Occipital lobe (tissue), 2 donors: ENCODE results near the gene MACROD1. TPM values are rescaled to one million over a fixed set of nuclear protein-coding genes. Genes with fewer than 3 reads are reported as not detected.

ENCODE experiments used
- DNase-seq: peaks from one replicate; lab custom pipeline; 2025; lab: John Stamatoyannopoulos, UW
- total RNA-seq: library from RNA; depleted of rRNA; stranded (reverse); fragments of >200 nt; gene quantifications from one replicate; pipeline ENCODE4 v1.2.3, GENCODE V29; 2014

Gene MACROD1
- total RNA-seq, 1 donor from 2014 or later, result 16.2 TPM

DNA sequence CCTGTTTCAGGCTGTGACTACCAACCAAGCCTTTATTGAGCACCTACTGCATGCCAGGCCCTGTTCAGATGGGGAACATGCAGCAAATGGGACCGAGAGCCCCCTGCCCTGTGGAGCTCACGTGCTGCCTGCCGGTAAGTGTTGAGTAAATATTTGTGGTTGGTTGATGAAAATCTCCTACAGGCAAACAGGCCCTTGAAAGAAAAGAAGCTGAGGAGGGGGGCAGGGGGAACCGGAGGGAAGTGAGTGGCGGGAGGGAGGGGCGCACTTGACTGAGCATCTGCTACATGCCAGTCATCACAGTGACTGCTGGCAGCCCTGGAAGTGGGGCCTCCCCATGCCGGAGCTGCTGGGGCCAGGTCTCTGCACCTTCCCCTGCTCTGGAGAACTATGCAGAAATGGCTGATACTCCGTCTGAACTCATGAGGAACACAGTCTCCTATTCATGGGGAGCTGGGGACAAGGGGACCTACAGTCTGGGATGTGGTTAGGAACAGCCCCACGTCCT, 34.2 kb downstream of the MACROD1 start:
- no peak for DNase-seq

DNA sequence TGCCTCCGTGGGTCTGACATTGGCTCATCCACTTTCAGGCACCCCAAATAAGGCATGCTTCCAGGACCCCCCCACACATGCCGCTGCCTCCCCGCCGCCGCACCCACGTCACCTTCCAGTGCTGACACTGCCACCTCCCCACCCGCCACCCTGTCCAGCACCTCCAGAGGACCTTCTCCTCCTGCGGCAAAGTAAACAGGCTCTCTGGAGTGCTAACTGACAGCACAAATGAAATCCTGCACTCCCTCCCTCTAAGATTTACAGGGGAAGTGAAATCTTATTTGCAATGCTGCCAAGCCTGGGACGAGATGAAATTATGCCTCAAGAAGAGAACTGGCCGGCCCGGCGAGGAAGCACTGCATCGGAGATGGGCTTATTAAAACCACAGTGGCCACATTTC, 35.3 kb downstream of the MACROD1 start:
- DNase-seq, result no peak

DNA sequence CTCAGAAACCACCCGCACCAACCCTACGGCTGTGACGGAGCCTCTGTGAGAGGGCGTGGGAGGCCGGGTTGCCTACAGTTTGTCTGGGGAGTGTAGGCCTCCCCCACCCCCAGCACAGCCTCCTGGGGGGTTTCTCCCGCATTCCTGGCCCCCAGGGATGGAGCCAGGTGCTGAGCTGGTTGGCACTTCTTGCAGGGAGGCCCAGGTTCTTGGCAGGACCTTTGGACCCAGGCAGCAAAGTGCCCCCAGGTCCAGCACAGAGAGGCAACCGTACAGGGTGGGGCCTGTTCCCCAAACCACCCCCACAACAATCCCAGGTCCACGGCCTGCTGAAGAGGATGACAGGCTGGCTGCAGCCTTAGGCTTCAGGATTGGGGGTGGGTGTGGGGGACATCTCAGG, 36.5 kb downstream of the MACROD1 start:
- no peak for DNase-seq

DNA sequence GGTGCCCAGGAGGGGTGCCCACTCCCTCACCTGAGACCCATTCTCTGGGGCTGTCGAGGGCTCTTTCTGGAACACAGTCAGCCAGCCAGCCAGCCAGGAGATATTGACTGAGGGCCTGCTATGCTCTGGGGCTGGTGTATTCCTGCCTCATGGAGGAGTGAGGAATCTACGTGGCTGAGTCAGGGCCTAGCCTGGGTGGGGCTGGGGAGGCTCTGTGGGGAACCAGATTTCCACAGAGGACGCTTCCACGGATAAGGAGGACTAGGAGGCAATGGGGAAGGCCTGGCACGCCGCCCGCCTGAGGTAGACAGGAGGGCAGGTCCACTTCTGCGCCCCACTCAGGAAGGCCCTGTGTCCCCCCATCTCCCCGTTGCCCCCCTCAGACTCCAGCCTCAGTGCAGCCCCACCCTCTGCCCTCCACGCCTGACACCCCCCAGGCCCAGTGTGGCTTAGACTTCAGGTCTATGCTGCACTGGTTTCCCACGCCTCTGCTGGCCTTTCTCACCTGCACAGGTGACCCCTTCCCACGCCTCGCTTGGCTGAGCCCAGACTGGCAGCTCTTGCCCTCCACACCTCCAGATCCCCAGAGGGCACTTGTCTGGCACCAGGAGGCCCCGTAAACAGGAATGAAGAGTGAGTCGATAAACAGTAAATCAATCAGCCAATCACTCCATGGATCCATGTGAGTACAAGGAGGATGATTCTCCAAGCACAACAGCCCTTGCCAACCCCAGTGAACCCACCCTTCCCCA, 37.5 kb downstream of the MACROD1 start:
- DNase-seq, result no peak

DNA sequence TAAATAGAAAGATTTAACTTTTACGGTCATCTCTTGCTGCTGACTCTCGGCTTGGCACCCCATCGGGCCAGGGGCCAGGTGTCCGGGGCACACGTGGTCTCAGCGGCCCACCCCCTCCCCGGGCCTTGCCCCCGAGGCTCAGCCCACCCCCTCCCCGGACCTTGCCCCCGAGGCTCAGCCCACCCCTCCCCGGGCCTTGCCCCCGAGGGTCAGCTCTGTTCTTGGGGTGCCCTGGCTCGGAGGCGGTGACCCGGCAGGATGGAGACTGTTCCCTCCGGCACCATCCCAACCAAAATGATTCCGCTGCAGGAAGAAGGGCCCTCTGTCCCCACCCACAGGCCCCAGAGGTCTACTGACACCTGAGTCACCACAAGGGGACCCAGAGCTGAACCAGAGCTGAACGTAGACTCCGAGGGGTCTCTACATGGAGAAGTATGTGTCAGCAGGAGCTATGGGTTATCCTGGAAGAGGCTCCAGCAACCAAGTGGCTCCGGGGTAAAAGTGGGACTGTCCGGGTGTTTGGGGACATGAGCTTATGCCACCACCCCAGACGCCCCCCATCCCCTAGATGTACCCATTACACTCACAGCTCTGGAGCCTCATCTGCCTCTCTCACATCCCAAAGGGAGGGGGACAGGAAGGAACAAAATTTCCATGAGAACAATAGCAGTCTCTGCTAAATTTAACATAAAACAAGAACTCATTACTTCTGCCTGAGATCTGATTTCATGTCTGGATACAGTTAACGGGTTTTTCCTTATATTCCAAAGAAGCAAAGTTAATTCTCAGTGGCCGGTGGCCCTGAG, 38.4 kb downstream of the MACROD1 start:
- no peak for DNase-seq

DNA sequence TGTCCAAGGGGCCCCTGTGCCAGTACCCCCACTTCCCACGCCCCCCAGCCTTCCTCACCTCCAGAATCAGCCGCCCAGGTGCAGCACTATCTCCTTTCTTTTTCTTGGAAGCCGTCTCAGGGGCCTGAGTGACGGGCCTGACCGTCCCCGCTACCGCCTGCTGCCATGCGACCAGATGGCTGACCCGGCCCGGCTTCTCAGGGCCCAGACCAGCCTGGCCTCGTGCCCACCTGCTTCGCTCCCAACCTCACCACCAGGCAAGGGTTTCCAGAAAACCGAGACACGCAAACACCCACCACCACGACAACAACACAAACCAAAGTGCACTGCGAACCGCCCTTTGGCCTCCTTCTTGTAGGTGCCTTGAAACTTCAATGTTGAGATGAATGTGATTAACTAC, 39.1 kb downstream of the MACROD1 start:
- DNase-seq, result no peak

DNA sequence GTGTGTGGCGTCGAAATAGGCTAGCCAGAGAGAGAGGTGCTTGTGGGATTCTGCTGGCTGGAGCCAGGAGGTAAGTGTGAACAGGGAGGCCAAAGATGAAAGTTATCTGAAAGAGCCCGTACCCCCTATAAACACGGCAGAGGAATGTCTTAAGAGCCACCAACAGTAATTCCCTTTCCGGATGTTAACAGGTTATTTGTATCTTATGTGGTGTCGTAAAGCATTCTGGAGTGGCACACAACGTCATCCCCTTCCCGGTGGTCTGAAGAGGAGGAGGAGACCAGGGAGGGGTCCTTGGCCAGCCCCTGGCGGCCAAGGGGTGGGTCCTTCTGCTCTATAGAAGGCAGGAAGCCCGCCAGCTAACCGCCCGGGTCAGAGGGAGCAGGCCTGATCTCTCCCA, 39.5 kb downstream of the MACROD1 start:
- DNase-seq, result no peak

DNA sequence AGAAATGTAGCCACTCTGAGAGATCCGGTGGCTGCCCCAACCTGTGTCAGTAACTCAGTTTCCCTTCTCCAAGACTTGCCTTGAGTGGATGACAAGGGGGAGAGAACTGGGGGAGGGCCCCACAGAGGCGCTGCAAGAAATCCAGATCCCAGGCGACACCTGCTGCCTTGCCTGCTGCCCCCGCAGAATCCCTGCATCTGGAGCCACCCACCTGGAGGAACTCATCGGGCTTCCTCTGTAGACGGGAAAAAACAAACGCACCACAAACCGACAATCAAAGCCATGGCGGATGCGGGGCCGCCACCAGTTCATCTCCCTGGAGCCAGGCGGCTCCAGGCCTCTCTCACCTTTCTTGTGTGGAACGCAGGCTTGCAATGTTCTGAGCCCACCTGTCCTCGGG, 40.2 kb downstream of the MACROD1 start:
- DNase-seq, result no peak

DNA sequence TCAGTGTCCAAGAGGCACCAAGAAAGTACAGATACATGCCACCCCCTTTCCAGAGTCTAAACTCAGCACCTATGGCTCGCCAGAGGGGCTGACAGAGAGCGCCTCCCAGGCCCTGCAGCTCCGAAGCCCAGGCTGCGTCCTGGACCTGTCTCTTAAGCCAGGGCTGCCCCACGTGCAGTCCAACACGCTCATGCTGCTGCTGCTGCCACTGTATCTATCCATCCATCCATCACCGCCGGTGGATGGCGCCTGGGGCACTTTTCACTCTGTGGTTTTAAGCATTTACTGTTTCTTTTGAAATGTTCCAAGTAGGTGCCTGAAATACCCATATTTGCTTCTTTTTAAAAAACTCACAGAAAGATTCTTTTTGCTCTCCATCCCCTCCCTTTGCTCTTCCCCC, 41.8 kb downstream of the MACROD1 start:
- DNase-seq, result no peak

DNA sequence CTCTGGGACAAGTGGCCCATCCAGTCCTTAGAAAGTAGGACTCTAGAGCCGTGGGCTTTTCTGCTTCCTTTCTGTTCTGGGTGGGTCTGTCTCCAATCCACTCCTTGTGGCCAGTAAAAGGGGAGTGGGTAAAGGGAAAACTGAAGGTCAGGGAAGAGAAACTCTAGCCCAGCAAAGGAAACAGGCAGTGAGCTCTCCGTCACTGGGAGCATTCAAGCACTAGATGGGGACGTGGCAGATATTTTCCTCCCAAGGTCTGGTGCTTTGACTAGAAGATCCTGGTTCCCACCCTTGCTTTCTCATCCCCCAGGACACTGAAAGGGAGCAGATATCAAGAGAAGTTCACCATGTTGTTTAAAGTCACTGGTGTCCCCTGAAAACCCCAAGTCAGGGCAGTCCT, 42.2 kb downstream of the MACROD1 start:
- no peak for DNase-seq

DNA sequence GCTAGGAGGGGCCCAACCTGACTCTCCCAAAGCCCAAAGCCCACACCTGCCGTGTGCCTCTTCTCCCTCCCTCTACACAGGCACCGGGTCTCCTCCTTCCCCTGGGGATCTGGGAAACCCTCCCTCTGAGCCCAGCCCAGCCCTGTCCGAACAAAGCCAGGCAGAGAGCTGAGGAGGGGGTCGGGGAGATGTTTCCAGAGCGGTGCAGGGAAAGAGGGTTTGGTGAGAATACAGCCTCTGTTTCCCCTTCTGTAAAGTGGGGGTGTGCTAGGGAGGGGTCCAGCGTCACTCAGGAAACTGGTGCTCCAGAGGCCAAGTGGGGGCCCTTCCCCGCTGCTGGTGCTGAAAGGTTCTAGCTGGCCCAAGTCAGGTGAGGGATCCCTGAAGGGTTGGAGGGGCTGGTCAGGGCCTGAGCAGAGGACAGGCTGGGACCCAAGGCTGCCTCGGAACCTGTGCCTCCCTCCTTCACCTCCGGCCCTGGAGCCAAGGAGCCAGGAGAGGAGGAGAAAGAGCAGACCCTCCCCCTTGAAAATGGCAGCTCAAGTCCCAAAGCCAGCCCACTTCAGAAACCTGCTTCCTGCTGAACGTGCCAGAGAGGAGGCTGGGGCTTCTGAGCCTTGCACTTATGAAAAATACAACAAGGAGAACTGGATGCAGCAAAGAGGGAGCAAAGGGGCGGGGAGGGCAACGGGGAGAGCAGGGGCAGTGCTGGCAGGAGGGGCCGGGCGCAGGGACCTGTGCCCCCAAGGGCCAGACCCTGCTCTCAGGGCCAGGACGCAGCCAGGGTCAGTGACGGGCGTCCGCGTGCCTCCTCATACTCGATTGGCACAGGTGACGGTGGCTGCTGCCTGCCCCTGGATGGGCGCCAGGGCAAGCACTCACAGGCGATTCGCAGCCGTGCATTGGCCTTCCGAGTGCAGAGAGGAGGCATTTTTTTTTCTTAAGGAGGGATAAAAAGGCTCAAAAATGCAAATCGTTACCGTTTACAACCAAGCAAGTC, 43.2 kb downstream of the MACROD1 start:
- no peak for DNase-seq

DNA sequence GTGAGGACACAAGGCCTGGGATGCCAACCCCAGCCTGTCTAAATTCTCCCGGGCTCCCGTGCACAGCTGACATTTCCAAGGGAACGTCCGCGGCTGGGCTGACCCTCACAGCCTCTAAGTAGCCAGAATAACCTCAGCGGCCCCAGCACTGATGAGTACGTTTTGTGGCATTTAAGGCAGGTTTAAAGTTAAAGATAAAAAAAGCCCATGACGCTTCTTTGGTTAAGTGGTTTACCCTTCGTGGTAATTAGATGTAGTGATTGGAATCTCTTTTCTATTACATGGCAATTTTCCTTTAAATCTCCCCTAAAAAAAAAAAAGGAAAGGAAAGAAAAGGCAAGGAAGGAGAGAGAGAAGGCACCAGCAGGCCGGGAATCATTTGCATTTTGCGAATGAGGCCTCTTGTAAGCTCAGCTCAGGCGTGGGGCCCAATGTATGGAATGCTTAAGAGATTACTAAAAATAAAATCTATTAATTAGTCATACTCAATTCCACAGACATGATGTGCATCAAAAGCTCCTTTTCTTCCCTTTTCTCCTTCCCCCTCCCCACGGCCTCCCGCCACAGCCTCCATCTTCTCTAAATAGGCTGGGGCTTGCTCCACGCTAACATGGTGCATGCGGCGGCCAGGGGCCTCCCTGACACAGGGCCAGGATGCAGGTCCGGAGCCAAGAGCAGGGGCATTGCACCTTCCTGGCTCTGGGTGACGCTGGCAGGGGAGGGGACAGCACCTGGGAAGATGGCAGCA, 44.1 kb downstream of the MACROD1 start:
- DNase-seq, result no peak

DNA sequence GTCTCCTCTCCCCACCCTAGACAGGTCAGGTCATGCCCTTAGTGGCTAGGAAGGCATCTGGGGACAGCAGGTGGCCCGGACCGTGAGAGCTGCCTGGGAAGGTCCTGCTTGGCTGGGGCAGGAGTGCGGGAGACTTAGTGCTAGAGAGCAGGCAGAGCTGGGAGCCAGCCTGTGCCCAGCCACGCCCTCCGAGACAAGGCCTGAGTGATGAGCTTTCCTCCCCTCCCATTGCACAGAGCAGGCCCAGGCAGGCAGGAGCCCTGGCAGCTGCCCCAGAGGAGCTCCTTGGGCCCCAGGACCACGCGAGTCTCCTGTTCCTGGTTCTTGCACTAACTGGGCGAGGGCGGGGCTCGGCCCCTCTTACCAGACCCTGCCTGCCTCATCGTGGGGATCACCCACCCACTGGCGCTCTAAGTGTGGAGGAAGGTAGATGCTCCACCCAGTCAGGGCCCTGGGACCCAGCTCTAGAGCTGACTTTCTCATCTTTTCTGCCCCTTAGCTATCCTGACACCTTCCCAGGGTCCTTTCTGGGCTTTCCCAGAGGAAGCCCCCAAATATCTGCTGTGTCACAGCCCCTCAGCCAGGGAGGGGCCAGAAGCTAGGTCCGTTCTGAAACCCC, 44.9 kb downstream of the MACROD1 start:
- DNase-seq, result no peak

DNA sequence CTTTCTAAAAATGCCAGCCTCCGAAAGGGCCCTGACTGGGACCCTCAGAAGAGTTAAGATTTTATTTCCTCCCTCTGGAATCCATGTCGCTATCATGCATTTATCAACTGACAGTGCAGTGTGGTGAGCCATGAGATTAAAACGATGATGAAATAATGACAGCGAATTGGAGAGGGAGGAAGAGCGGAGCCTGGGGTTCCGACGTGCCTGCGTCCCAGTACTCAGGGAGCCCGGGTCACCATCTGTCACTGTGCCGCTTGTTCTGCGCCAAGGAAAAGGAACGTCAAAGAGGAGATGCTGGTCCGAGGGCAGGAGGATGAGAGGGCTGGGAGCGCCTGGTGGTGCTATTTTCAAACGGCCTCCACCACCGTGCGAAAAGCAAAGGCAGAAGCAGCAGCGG, 46.2 kb downstream of the MACROD1 start:
- DNase-seq, result no peak

DNA sequence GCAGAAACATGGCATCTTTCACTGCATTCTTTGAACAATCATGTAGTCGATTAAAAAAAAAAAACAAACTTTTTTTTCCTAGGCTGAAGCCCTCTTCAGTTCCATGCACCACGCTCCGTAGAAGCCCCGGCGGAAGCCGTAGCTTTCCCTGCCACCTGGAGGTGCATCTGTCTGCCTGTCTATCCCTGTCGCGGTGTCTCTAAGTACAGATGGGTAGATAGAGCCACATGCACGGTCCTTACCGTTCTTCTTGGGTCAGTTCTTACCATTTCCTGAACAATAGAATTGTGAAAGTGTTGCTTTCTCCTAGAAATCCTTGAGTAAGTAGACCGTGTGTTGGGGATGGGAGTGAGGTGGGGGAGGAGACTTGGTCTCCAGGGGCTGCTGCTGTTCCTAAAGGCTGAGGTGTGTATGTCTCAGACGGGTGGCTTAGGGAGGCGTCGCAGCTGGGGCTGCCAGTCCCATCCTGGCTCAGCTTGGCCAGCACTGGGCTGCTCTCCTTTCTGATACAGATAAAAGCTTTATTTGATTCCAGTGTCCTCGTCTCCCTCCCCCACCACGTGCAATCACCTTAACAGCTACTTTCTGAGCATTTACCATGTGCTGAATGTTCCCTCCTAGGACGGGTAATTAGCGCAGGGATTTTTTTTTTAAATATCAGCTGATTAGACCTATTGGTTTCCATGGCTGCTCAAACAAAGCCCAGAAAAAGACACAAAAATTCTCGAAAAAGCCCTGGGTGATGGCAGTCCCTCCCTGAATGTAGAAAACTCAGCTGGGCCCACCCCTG, 46.8 kb downstream of the MACROD1 start:
- DNase-seq, result no peak

DNA sequence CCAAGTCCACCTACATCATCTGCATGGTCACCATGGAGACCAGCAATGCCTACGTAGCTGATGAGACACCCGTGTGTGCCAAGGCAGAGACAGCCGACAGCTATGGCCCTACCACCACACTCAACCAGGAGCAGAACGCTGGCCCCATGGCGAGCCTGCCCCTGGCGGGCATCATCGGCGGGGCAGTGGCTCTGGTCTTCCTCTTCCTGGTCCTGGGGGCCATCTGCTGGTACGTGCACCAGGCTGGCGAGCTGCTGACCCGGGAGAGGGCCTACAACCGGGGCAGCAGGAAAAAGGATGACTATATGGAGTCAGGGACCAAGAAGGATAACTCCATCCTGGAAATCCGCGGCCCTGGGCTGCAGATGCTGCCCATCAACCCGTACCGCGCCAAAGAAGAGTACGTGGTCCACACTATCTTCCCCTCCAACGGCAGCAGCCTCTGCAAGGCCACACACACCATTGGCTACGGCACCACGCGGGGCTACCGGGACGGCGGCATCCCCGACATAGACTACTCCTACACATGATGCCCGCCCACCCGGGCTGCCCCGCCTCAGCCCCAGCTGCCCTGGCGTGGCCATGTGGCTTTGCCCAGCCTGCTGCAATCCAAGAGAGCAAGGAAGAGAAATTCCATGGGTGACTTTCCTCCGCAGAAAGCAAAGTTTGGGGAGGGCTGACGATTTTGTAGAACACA, 48.0 kb downstream of the MACROD1 start:
- no peak for DNase-seq

DNA sequence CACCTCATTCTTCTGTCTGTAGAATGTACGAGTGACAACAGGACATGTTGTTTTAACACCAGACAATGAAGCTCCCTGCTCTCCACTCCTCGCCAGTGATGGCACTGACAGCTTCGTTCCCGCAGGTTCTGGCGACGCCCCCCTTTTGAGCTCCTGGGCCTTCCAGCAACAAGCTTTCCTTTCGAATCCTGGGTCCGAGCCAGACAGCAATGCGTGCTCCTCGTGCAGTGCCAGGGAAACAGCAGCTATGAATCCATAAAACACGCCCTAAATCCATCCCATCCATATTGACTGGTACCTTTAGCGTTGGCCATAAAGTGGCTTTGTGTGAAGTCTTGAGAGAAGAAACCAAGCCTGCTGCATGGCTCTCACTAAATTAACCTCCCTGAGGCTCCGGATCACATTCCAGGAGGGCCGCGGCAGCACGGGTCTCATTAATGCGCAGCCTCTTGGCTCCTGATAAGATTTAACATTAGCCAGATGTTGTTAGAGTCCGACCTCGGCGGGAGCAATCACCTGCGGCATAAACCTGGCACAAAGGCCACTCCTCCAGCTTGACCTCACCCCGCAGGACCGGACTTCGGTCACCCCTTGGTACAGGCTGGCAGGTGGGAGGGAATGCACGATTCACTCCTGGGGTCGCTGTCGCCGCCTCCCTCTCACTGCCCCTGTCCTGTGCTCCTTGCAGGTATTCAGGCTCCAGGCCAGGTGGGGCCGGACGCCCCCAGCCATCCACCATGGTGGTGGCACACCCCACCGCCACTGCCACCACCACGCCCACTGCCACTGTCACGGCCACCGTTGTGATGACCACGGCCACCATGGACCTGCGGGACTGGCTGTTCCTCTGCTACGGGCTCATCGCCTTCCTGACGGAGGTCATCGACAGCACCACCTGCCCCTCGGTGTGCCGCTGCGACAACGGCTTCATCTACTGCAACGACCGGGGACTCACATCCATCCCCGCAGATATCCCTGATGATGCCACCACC, 50.1 kb downstream of the MACROD1 start:
- no peak for DNase-seq

DNA sequence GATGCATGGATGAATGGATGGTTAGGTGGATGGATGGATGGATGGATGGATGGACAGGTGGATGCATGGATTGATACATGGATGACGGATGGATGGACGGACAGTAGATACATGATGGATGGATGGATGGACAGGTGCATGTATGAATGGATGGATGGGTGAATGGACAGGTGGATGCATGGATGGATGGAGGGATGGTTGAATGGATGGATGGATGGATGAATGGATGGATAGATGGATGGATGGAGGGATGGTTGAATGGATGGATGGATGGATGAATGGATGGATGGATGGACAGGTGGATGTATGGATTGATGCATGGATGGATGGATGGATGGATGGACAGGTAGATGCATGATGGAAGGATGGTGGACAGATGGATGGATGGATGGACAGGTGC, 51.7 kb downstream of the MACROD1 start:
- no peak for DNase-seq
